Gastrocnemius medialis (tissue), 4 donors: ENCODE results near the gene UBASH3B.

Experiments used
- CTCF ChIP-seq, 5 experiments: fragments of 450-650 bp in 3 of 5; fragments of 200-600 bp in 2 of 5; sonication (generic) in 2 of 5; IDR thresholded peaks in 4 of 5; conservative IDR thresholded peaks in 1 of 5; 1 replicate in 4 of 5; 2 replicates in 1 of 5; pipeline ENCODE4 v1.5.1; 2016 to 2019; ENCODE audit warnings: antibody characterized with exemption in 5 of 5, mild to moderate bottlenecking in 3 of 5, moderate library complexity in 3 of 5
- POLR2A ChIP-seq, 2 donors: fragments of 450-650 bp; IDR thresholded peaks; one replicate each; pipeline ENCODE4 v1.6.1; 2017; ENCODE audit warnings: antibody characterized with exemption in 2 of 2, mild to moderate bottlenecking in 2 of 2, moderate library complexity in 2 of 2

GRCh38 chr11:122816761-122817520 lies 161.4 kb downstream of the UBASH3B start:
- TF ChIP-seq CTCF (IDR thresholded peaks at IDR 0.05 in 4 of 5, conservative IDR thresholded peaks at IDR 0.05 in 1 of 5) (no peak), POLR2A (IDR thresholded peaks at IDR 0.05) (no peak)
